ENCODE measurements around the gene DDX60. TPM values are rescaled to one million over a fixed set of nuclear protein-coding genes. Genes with fewer than 3 reads are reported as not detected.
"Not testable (repeated sequence)": the region's sequence is repeated elsewhere in the genome, so short reads cannot be mapped to it uniquely, and the experiment has no call there.

The DDX60 gene
- total RNA-seq, 2 experiments from 2014 or later, result 18.6 to 21.1 TPM

GRCh38 chr4:168335621-168336020 lies 17.1 kb upstream of the DDX60 start:
- H3K36me3 Mint-ChIP-seq (ENCODE audit: low read depth), result no peaks in the 10 kb centered on the region
- no peak for ATAC-seq
- intact Hi-C loops (cut with micrococcal nuclease), result no loop called here

GRCh38 chr4:168334053-168334452 lies 15.5 kb upstream of the DDX60 start:
- DNase-seq (no peak), ATAC-seq (no peak)
- TF ChIP-seq CTCF (IDR thresholded peaks at IDR 0.05), result no peak
- intact Hi-C loops (cut with micrococcal nuclease), result no loop called here
- H3K27me3 Mint-ChIP-seq, result no peaks in the 10 kb centered on the region
- no peak overlapping the region for H3K4me3 Mint-ChIP-seq
- POLR2A ChIA-PET, result no interaction called here
- no peaks in the 10 kb centered on the region for H3K9me3 Mint-ChIP-seq
- no peak overlapping the region for H3K27ac Mint-ChIP-seq
- H3K4me1 Mint-ChIP-seq (ENCODE audit: low read depth), result peaks cover 2% of the 10 kb centered on the region
- CTCF ChIA-PET, result no interaction called here
- no peaks in the 10 kb centered on the region for H3K36me3 Mint-ChIP-seq (ENCODE audit: low read depth)

More at GRCh38 chr4:168335621-168336020, 17.1 kb upstream of the DDX60 start:
- peaks cover 2% of the 10 kb centered on the region for H3K4me1 Mint-ChIP-seq (ENCODE audit: low read depth)
- H3K27me3 Mint-ChIP-seq, result no peaks in the 10 kb centered on the region
- H3K9me3 Mint-ChIP-seq, result no peaks in the 10 kb centered on the region
- no peak overlapping the region for H3K4me3 Mint-ChIP-seq
- no peak for DNase-seq
- ChIA-PET CTCF (no interaction called here), POLR2A (no interaction called here)
- no peak for TF ChIP-seq CTCF (IDR thresholded peaks at IDR 0.05)
- no peak overlapping the region for H3K27ac Mint-ChIP-seq

GRCh38 chr4:168330575-168330974 lies 12.0 kb upstream of the DDX60 start:
- intact Hi-C loops (cut with micrococcal nuclease); H3K36me3 Mint-ChIP-seq (ENCODE audit: low read depth); DNase-seq; H3K9me3 Mint-ChIP-seq; CTCF ChIA-PET; H3K27me3 Mint-ChIP-seq; H3K4me3 Mint-ChIP-seq; H3K4me1 Mint-ChIP-seq (ENCODE audit: low read depth); H3K27ac Mint-ChIP-seq; ATAC-seq; POLR2A ChIA-PET: not testable (repeated sequence)

- intact Hi-C loops (cut with micrococcal nuclease), result no loop called here
- TF ChIP-seq CTCF (IDR thresholded peaks at IDR 0.05), result no peak
- ChIA-PET POLR2A (no interaction called here), CTCF (no interaction called here)
- no peaks in the 10 kb centered on the region for H3K36me3 Mint-ChIP-seq (ENCODE audit: low read depth)
- H3K4me1 Mint-ChIP-seq (ENCODE audit: low read depth), result peaks cover 2% of the 10 kb centered on the region
- no peak for ATAC-seq
- H3K27me3 Mint-ChIP-seq, result no peaks in the 10 kb centered on the region
- no peak overlapping the region for H3K27ac Mint-ChIP-seq
- DNase-seq, result no peak
- H3K4me3 Mint-ChIP-seq, result no peak overlapping the region
- no peaks in the 10 kb centered on the region for H3K9me3 Mint-ChIP-seq
Measured at GRCh38 chr4:168325591-168325990, 7.0 kb upstream of the DDX60 start.

GRCh38 chr4:168321006-168321405 lies 2.5 kb upstream of the DDX60 start:
- ATAC-seq (no peak), DNase-seq (no peak)
- POLR2A ChIA-PET, result no interaction called here
- Mint-ChIP-seq H3K4me3 (no peak overlapping the region), H3K4me1 (ENCODE audit: low read depth) (peaks cover 34% of the 10 kb centered on the region), H3K27ac (peak overlapping the region; percentile 0), H3K9me3 (no peaks in the 10 kb centered on the region), H3K36me3 (ENCODE audit: low read depth) (no peaks in the 10 kb centered on the region), H3K27me3 (no peaks in the 10 kb centered on the region)
- CTCF ChIA-PET, result interaction anchor here (0.6 kb wide), 1 partner anchor 18 kb away, joined by 3 read pairs; no protein-coding TSS in a partner anchor
- TF ChIP-seq CTCF (IDR thresholded peaks at IDR 0.05), result no peak
- intact Hi-C loops (cut with micrococcal nuclease), result no loop called here

Data from activated CD8-positive, alpha-beta T cell treated with anti-CD3 and anti-CD28 coated beads for 36 hours (primary cell).